Suprapubic skin (tissue), 4 donors: ENCODE measurements around the gene CSF3. TPM values are rescaled to one million over a fixed set of nuclear protein-coding genes. Genes with fewer than 3 reads are reported as not detected.

ENCODE experiments used
- DNase-seq, 2 donors: peaks; one replicate each; pipeline ENCODE4 v3.0.0-alpha.2; 2019; ENCODE audit warnings: low spot score in 2 of 2
- H3K27ac ChIP-seq: fragments of 200-600 bp; sonication (generic); one replicate; pipeline ENCODE4 v1.5.1; 2019
- H3K27me3 ChIP-seq: fragments of 200-600 bp; sonication (generic); one replicate; pipeline ENCODE4 v1.5.1; 2019
- H3K36me3 ChIP-seq: fragments of 200-600 bp; sonication (generic); one replicate; pipeline ENCODE4 v1.5.1; 2019
- H3K4me1 ChIP-seq: fragments of 200-600 bp; sonication (generic); one replicate; pipeline ENCODE4 v1.5.1; 2019
- H3K4me3 ChIP-seq: fragments of 200-600 bp; sonication (generic); one replicate; pipeline ENCODE4 v1.5.1; 2019; ENCODE audit warnings: mild to moderate bottlenecking
- H3K9me3 ChIP-seq: fragments of 200-600 bp; sonication (generic); one replicate; pipeline ENCODE4 v1.5.1; 2019
- EP300 ChIP-seq: sonication (generic); formaldehyde crosslinking; IDR thresholded peaks from one replicate; pipeline ENCODE4 v1.6.1; 2017; ENCODE audit warnings: antibody characterized with exemption
- POLR2A ChIP-seq, 2 donors: fragments of 450-650 bp; IDR thresholded peaks; one replicate each; pipeline ENCODE4 v1.6.1; 2017; ENCODE audit warnings: antibody characterized with exemption in 2 of 2, mild to moderate bottlenecking in 2 of 2, moderate library complexity in 2 of 2
- POLR2AphosphoS5 ChIP-seq, 3 donors: sonication (generic); formaldehyde crosslinking; IDR thresholded peaks; one replicate each; pipeline ENCODE4 v1.6.1; 2017; ENCODE audit warnings: antibody characterized with exemption in 3 of 3
- WGBS: methylation state at CpG from one replicate; pipeline ENCODE4 v1.1.5; 2018; 5-methylcytosine and 5-hydroxymethylcytosine counted together
- total RNA-seq, 4 donors: library from RNA; depleted of rRNA; stranded (reverse); fragments of >200 nt; gene quantifications; one replicate each; pipeline ENCODE4 v1.1.0, GENCODE V29; 2016
- TF ChIP-seq, protein P1 (sequence below), 2 donors: fragments of 200-600 bp in 1 of 2; fragments of 450-650 bp in 1 of 2; sonication (generic) in 1 of 2; IDR thresholded peaks; one replicate each; pipeline ENCODE4 v1.5.1; 2016 to 2019; ENCODE audit warnings: antibody characterized with exemption in 2 of 2, mild to moderate bottlenecking in 1 of 2, moderate library complexity in 1 of 2

CSF3 gene, protein sequence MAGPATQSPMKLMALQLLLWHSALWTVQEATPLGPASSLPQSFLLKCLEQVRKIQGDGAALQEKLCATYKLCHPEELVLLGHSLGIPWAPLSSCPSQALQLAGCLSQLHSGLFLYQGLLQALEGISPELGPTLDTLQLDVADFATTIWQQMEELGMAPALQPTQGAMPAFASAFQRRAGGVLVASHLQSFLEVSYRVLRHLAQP
- 1 to 10 TPM in 1 of 4 donors, not detected in 3; 5.0 TPM for total RNA-seq

DNA sequence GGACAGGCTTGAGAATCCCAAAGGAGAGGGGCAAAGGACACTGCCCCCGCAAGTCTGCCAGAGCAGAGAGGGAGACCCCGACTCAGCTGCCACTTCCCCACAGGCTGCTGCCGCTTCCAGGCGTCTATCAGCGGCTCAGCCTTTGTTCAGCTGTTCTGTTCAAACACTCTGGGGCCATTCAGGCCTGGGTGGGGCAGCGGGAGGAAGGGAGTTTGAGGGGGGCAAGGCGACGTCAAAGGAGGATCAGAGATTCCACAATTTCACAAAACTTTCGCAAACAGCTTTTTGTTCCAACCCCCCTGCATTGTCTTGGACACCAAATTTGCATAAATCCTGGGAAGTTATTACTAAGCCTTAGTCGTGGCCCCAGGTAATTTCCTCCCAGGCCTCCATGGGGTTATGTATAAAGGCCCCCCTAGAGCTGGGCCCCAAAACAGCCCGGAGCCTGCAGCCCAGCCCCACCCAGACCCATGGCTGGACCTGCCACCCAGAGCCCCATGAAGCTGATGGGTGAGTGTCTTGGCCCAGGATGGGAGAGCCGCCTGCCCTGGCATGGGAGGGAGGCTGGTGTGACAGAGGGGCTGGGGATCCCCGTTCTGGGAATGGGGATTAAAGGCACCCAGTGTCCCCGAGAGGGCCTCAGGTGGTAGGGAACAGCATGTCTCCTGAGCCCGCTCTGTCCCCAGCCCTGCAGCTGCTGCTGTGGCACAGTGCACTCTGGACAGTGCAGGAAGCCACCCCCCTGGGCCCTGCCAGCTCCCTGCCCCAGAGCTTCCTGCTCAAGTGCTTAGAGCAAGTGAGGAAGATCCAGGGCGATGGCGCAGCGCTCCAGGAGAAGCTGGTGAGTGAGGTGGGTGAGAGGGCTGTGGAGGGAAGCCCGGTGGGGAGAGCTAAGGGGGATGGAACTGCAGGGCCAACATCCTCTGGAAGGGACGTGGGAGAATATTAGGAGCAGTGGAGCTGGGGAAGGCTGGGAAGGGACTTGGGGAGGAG, at the start of gene CSF3:
CSF3 (plus strand) TSS at position 436 of the 993 bp plus-strand sequence; CDS start at position 471, 35 bp downstream.
- peaks cover 20% of the 10 kb centered on the region for H3K36me3 ChIP-seq
- no peak for DNase-seq
- WGBS, result 61% methylated on average over 17 of the region's 20 CpGs
- peaks cover 25% of the 10 kb centered on the region for H3K4me1 ChIP-seq
- H3K27me3 ChIP-seq, result no peaks in the 10 kb centered on the region
- TF ChIP-seq POLR2A (IDR thresholded peaks at IDR 0.05), result no peak
- TF ChIP-seq, protein P1, sequence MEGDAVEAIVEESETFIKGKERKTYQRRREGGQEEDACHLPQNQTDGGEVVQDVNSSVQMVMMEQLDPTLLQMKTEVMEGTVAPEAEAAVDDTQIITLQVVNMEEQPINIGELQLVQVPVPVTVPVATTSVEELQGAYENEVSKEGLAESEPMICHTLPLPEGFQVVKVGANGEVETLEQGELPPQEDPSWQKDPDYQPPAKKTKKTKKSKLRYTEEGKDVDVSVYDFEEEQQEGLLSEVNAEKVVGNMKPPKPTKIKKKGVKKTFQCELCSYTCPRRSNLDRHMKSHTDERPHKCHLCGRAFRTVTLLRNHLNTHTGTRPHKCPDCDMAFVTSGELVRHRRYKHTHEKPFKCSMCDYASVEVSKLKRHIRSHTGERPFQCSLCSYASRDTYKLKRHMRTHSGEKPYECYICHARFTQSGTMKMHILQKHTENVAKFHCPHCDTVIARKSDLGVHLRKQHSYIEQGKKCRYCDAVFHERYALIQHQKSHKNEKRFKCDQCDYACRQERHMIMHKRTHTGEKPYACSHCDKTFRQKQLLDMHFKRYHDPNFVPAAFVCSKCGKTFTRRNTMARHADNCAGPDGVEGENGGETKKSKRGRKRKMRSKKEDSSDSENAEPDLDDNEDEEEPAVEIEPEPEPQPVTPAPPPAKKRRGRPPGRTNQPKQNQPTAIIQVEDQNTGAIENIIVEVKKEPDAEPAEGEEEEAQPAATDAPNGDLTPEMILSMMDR (IDR thresholded peaks at IDR 0.05), result no peak
- TF ChIP-seq EP300, result no peak
- H3K9me3 ChIP-seq, result no peaks in the 10 kb centered on the region
- no peak within 1 kb of the TSS for H3K4me3 ChIP-seq
- no peak within 1 kb of the TSS for H3K27ac ChIP-seq

DNA sequence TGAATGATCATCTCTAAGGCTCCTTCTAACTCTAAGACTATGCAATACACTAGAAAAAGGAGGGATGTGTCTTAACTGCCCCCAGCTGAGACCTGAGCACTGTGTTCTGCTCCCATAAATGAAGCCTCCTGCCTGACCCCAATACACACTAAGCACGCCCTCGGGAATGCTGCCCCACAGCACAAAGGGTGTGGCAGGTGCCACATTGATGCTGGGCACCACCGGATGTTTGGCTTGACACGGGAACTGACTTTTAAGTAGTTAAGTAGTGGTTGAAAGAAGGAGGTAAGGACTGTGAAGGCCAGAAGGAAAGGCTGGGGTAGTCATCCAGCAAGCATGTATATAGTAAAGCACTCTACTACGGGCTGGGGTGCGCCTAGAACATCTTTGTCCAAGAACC, 48.5 kb upstream of the CSF3 start:
- H3K36me3 ChIP-seq, result no peaks in the 10 kb centered on the region
- no peaks in the 10 kb centered on the region for H3K4me1 ChIP-seq
- H3K4me3 ChIP-seq, result no peak overlapping the region
- 74% methylated on average over 6 of the region's 6 CpGs for WGBS
- peaks cover 3% of the 10 kb centered on the region for H3K27me3 ChIP-seq
- H3K27ac ChIP-seq, result no peak overlapping the region
- H3K9me3 ChIP-seq, result no peaks in the 10 kb centered on the region
- no peak for DNase-seq
- TF ChIP-seq, protein P1 (IDR thresholded peaks at IDR 0.05), result no peak
- TF ChIP-seq EP300 (no peak), POLR2A (IDR thresholded peaks at IDR 0.05) (no peak), POLR2AphosphoS5 (IDR thresholded peaks at IDR 0.05) (no peak)

DNA sequence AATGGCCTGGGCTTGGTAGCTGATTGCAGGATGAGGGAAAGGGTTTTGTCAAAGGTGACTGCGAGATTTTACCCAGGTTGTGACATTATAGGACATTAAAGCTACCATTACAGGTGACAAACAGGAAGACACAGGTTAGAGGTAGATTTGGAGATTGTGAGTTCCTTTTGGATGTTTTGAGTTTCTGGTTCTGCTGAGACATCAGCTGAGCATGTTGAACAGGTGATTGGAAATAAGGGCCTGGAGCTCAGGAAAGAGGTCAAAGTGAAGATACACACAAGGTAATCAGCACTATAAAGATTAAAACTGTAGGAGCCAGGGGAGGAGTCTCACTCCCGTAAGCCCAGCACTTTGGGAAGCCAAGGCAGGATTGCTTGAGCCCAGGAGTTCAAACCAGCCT, 46.5 kb upstream of the CSF3 start:
- no peaks in the 10 kb centered on the region for H3K4me1 ChIP-seq
- H3K27me3 ChIP-seq, result peaks cover 3% of the 10 kb centered on the region

DNA sequence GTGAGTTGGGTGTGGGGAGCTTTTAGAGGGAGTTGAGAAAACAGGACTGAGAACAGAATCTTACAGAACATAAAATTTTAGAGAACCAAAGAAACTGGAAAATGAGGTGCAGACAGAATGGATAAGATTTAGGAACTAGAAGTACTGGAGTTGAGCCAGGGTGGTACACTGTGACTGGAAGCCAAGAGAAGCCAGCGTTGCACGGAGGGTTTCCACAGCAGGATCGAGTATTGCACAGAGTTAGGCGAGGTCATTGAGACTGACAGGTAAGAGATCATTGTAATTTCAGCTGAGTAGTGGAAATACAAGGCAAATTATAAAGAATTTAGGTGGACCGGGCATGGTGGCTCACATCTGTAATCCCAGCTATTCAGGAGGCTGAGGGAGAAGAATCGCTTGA, 45.9 kb upstream of the CSF3 start:
- Histone ChIP-seq H3K27me3 (peaks cover 2% of the 10 kb centered on the region), H3K27ac (no peak overlapping the region), H3K36me3 (no peaks in the 10 kb centered on the region), H3K9me3 (no peaks in the 10 kb centered on the region), H3K4me3 (no peak overlapping the region), H3K4me1 (no peaks in the 10 kb centered on the region)
- no peak for DNase-seq
- 75% methylated on average over 6 of the region's 6 CpGs for WGBS
- TF ChIP-seq POLR2A (IDR thresholded peaks at IDR 0.05) (no peak), POLR2AphosphoS5 (IDR thresholded peaks at IDR 0.05) (no peak), EP300 (no peak)
- TF ChIP-seq, protein P1 (IDR thresholded peaks at IDR 0.05), result no peak

More for the DNA sequence above, 46.5 kb upstream of the CSF3 start:
- no peak for TF ChIP-seq POLR2AphosphoS5 (IDR thresholded peaks at IDR 0.05)
- TF ChIP-seq, protein P1 (IDR thresholded peaks at IDR 0.05), result no peak
- TF ChIP-seq POLR2A (IDR thresholded peaks at IDR 0.05), result no peak
- WGBS, result 80% methylated on average over 2 of the region's 2 CpGs
- no peaks in the 10 kb centered on the region for H3K36me3 ChIP-seq
- H3K27ac ChIP-seq, result no peak overlapping the region
- no peak overlapping the region for H3K4me3 ChIP-seq
- DNase-seq, result no peak
- no peaks in the 10 kb centered on the region for H3K9me3 ChIP-seq

DNA sequence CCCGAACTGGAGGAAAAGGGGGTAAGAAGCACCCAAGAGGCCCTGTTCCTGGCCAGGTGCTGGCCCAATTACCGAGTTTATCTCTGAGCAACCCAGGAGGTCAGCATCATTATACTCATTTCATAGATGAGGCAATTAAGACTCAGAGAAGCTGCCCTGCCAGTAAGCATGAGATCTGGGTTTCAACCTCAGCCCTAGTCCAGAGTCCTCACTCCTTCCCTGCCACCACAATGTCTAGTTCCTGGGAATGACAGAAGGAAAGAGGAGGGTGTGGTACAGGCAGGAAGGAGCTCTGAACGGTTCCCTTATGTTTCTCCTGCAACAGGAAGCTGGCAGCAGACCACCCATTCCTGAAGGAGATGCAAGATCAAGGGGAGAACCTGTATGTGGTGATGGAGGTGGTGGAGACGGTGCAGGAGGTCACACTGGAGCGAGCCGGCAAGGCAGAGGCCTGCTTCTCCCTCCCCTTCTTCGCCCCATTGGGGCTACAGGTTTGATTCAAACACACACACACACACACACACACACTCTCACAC, 45.0 kb upstream of the CSF3 start:
- 55% methylated on average over 7 of the region's 7 CpGs for WGBS
- no peak for TF ChIP-seq EP300
- TF ChIP-seq, protein P1 (IDR thresholded peaks at IDR 0.05), result no peak
- no peak for TF ChIP-seq POLR2A (IDR thresholded peaks at IDR 0.05)
- no peak for TF ChIP-seq POLR2AphosphoS5 (IDR thresholded peaks at IDR 0.05)

More for the DNA sequence above, 45.0 kb upstream of the CSF3 start:
- Histone ChIP-seq H3K27me3 (no peaks in the 10 kb centered on the region), H3K9me3 (no peaks in the 10 kb centered on the region), H3K4me1 (no peaks in the 10 kb centered on the region), H3K27ac (no peak overlapping the region), H3K36me3 (no peaks in the 10 kb centered on the region), H3K4me3 (no peak overlapping the region)
- no peak for DNase-seq
